Tibial nerve (tissue), 3 donors: ENCODE results near the gene ZSCAN30.

Source experiments
- POLR2A ChIP-seq, 2 donors: fragments of 450-650 bp; IDR thresholded peaks; one replicate each; pipeline ENCODE4 v1.6.1; 2017; ENCODE audit warnings: antibody characterized with exemption in 2 of 2, mild to moderate bottlenecking in 2 of 2, moderate library complexity in 2 of 2
- TF ChIP-seq, protein P1 (sequence below), 5 experiments: fragments of 200-600 bp in 3 of 5; fragments of 450-650 bp in 2 of 5; sonication (generic) in 3 of 5; IDR thresholded peaks; one replicate each; pipeline ENCODE4 v1.5.1; 2016 to 2019; ENCODE audit warnings: antibody characterized with exemption in 5 of 5, mild to moderate bottlenecking in 3 of 5, moderate library complexity in 2 of 5

DNA sequence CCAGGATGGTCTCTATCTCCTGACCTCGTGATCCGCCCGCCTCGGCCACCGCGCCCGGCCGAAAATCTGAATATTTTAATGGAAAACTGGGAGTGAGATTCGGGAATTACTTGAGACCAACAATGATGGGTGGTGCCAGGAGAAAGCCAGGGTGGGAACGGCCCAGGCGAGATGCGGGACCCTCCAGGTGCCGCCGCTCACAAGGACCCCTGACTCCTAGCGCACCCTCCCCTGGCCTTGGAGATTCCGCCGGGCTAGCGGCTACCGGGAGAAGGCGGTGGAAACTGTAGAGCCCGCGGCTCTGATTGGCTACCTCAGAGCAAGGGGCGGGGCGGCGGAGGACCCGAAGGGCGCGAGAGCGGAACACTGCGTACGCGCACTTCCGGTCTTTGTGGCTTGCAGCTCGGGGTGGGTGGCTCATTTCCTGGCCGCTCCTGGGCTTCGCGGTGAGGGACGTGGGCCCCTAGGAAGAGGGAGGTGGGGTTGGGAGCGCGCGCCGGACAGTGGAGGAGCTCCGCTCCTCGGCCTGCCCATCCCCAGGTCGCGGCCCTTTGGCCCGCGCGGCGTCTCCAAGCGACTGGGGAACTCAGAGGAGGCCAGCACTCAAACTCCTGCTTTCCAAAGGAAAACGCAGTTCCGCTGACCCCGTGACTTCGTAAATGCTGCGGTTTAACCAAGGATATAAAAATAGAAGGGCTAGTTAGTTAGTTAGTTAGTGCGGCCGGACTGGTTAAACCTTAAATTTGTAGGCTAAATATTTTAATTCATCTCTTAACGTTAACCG is 49.2 kb downstream of the ZSCAN30 start, which contains the start of gene ZNF397:
- TF ChIP-seq, protein P1, sequence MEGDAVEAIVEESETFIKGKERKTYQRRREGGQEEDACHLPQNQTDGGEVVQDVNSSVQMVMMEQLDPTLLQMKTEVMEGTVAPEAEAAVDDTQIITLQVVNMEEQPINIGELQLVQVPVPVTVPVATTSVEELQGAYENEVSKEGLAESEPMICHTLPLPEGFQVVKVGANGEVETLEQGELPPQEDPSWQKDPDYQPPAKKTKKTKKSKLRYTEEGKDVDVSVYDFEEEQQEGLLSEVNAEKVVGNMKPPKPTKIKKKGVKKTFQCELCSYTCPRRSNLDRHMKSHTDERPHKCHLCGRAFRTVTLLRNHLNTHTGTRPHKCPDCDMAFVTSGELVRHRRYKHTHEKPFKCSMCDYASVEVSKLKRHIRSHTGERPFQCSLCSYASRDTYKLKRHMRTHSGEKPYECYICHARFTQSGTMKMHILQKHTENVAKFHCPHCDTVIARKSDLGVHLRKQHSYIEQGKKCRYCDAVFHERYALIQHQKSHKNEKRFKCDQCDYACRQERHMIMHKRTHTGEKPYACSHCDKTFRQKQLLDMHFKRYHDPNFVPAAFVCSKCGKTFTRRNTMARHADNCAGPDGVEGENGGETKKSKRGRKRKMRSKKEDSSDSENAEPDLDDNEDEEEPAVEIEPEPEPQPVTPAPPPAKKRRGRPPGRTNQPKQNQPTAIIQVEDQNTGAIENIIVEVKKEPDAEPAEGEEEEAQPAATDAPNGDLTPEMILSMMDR (IDR thresholded peaks at IDR 0.05), result peak in 2 of 5 experiments; percentile 50 to 57
- peak; percentile 98 for TF ChIP-seq POLR2A (IDR thresholded peaks at IDR 0.05)
